Parathyroid adenoma (tissue), 2 donors: Measurements from ENCODE around the gene KLHL34.

Experiments used
- H2AFZ ChIP-seq: fragments of 300-600 bp; sonication (generic); one replicate; pipeline ENCODE4 v1.7.0; 2017; ENCODE audit warnings: antibody characterized with exemption, mild to moderate bottlenecking
- H3K27ac ChIP-seq: fragments of 300-600 bp; sonication (generic); one replicate; pipeline ENCODE4 v1.7.0; 2017
- H3K27me3 ChIP-seq: fragments of 300-600 bp; sonication (generic); one replicate; pipeline ENCODE4 v1.7.0; 2017; ENCODE audit warnings: low read length; ENCODE audit not compliant: control insufficient read depth, insufficient read depth
- H3K36me3 ChIP-seq: fragments of 300-600 bp; sonication (generic); one replicate; pipeline ENCODE4 v1.7.0; 2017; ENCODE audit warnings: low read length; ENCODE audit not compliant: control insufficient read depth, insufficient read depth
- H3K4me1 ChIP-seq: fragments of 300-600 bp; sonication (generic); one replicate; pipeline ENCODE4 v1.7.0; 2017; ENCODE audit warnings: control low read depth
- H3K4me2 ChIP-seq: fragments of 300-600 bp; sonication (generic); one replicate; pipeline ENCODE4 v1.7.0; 2017; ENCODE audit warnings: low read length
- H3K4me3 ChIP-seq: fragments of 300-600 bp; sonication (generic); one replicate; pipeline ENCODE4 v1.7.0; 2017; ENCODE audit warnings: low read depth, low read length
- H3K79me2 ChIP-seq: fragments of 300-600 bp; sonication (generic); one replicate; pipeline ENCODE4 v1.7.0; 2017; ENCODE audit warnings: control low read depth
- H3K9ac ChIP-seq: fragments of 300-600 bp; sonication (generic); one replicate; pipeline ENCODE4 v1.7.0; 2017; ENCODE audit warnings: mild to moderate bottlenecking
- H3K9me3 ChIP-seq: fragments of 300-600 bp; sonication (generic); one replicate; pipeline ENCODE4 v1.7.0; 2017; ENCODE audit warnings: low read length; ENCODE audit not compliant: control insufficient read depth
- CTCF ChIP-seq: fragments of 300-600 bp; sonication (generic); IDR thresholded peaks from one replicate; pipeline ENCODE4 v1.7.0; 2017; ENCODE audit warnings: antibody characterized with exemption, mild to moderate bottlenecking
- donor health status: primary hyperparathyroidism.

Gene KLHL34

GRCh38 chrX:21662761-21663160 lies 4.6 kb upstream of the KLHL34 start:
- H3K4me3 ChIP-seq: no peak overlapping the region
- H3K4me1 ChIP-seq: no peaks in the 10 kb centered on the region
- H3K27me3 ChIP-seq: no peaks in the 10 kb centered on the region
- H3K9me3 ChIP-seq: no peaks in the 10 kb centered on the region
- H3K27ac ChIP-seq: no peak overlapping the region
- TF ChIP-seq CTCF: no peak
- no peak overlapping the region for H3K4me2 ChIP-seq
- H3K36me3 ChIP-seq: no peaks in the 10 kb centered on the region
- no peak overlapping the region for H2AFZ ChIP-seq
- H3K79me2 ChIP-seq: no peaks in the 10 kb centered on the region
- H3K9ac ChIP-seq: no peak overlapping the region

- Histone ChIP-seq H3K4me1 (no peaks in the 10 kb centered on the region), H3K79me2 (no peaks in the 10 kb centered on the region), H3K4me2 (no peak overlapping the region), H3K9ac (no peak overlapping the region), H3K9me3 (no peaks in the 10 kb centered on the region), H3K4me3 (no peak overlapping the region), H3K27ac (no peak overlapping the region), H3K36me3 (no peaks in the 10 kb centered on the region), H3K27me3 (no peaks in the 10 kb centered on the region), H2AFZ (no peak overlapping the region)
- no peak for TF ChIP-seq CTCF
These were observed 3.2 kb upstream of the KLHL34 start for GRCh38 chrX:21661316-21661715.

- no peaks in the 10 kb centered on the region for H3K79me2 ChIP-seq
- no peak for TF ChIP-seq CTCF
- no peak overlapping the region for H3K27ac ChIP-seq
- H3K9me3 ChIP-seq: no peaks in the 10 kb centered on the region
- no peak overlapping the region for H2AFZ ChIP-seq
- no peak overlapping the region for H3K9ac ChIP-seq
- H3K4me2 ChIP-seq: no peak overlapping the region
- no peaks in the 10 kb centered on the region for H3K36me3 ChIP-seq
- no peaks in the 10 kb centered on the region for H3K27me3 ChIP-seq
- H3K4me1 ChIP-seq: no peaks in the 10 kb centered on the region
- no peak overlapping the region for H3K4me3 ChIP-seq
These were observed 2.0 kb upstream of the KLHL34 start for GRCh38 chrX:21660156-21660555.

DNA sequence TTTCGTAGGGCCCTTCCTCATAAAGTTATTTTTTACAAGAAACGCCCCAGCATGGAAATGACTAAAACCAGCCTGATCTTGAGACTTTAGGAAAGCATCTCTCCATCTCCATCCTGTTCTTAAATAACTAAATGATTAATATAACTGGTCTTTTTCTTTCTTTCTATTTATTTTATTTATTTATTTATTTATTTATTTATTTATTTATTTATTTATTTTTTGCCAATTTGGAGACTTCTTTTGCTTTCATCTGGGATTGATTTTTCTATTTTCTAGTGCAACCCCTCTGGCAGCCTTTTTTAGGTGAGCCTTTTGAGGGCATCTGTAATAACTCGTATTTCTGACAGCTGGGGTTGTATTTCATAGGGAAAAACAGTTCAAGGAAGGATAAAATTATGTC lies 1.2 kb upstream of the KLHL34 start:
- H3K36me3 ChIP-seq: no peaks in the 10 kb centered on the region
- no peak overlapping the region for H2AFZ ChIP-seq
- no peak for TF ChIP-seq CTCF
- no peaks in the 10 kb centered on the region for H3K9me3 ChIP-seq
- H3K9ac ChIP-seq: no peak overlapping the region
- H3K27ac ChIP-seq: no peak overlapping the region
- no peaks in the 10 kb centered on the region for H3K27me3 ChIP-seq
- no peaks in the 10 kb centered on the region for H3K79me2 ChIP-seq
- H3K4me1 ChIP-seq: no peaks in the 10 kb centered on the region
- H3K4me3 ChIP-seq: no peak overlapping the region
- H3K4me2 ChIP-seq: no peak overlapping the region

DNA sequence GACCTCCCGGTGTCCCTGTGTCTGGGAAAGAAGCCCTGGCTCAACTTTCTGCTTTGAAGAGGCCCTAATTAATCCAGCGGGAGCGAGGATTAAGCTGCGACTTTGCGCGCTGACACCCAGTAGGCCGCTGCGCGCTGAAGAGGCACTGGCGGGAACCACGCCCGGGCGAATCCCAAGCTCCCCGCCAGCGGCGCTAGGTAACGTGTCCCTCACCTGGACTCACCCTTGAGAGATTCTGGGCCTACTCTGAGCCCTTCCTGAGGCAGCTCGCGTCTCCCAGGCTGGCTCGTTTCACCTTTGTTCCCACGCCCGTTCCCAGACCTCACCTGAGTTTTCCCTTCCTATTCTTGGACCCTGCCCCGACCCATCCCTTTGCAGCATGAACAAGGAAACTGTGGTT lies 616 bp upstream of the KLHL34 start:
- H3K9me3 ChIP-seq: no peaks in the 10 kb centered on the region
- no peaks in the 10 kb centered on the region for H3K4me1 ChIP-seq
- no peak overlapping the region for H2AFZ ChIP-seq
- no peak overlapping the region for H3K4me3 ChIP-seq
- no peak overlapping the region for H3K4me2 ChIP-seq
- H3K27me3 ChIP-seq: no peaks in the 10 kb centered on the region
- H3K36me3 ChIP-seq: no peaks in the 10 kb centered on the region
- TF ChIP-seq CTCF: no peak
- no peaks in the 10 kb centered on the region for H3K79me2 ChIP-seq
- H3K27ac ChIP-seq: no peak overlapping the region
- H3K9ac ChIP-seq: no peak overlapping the region
